GM21381 (cell line): ENCODE results near the gene ASB12.
"Not testable (repeated sequence)": the region's sequence is repeated elsewhere in the genome, so short reads cannot be mapped to it uniquely, and the experiment has no call there.

Experiments used
- ATAC-seq: cut with Tn5 transposase; IDR thresholded peaks from one replicate; pipeline ENCODE4 v1.9.1; 2021; ENCODE audit warnings: mild to moderate bottlenecking, moderate library complexity; ENCODE audit not compliant: unreplicated experiment

The ASB12 gene

GRCh38 chrX:64230123-64230970, at the start of gene ASB12:
Gene ASB12, minus strand, starts transcription at chrX:64230607. Its CDS starts 4,957 bp downstream, at chrX:64225650.
- ATAC-seq = no peak

- no peak for ATAC-seq
Measured at GRCh38 chrX:64265265-64265664, 34.9 kb upstream of the ASB12 start.

GRCh38 chrX:64229154-64229553, 1.3 kb downstream of the ASB12 start:
- ATAC-seq = no peak

- ATAC-seq = no peak
Measured at GRCh38 chrX:64218023-64218422, 12.4 kb downstream of the ASB12 start.

- not testable (repeated sequence) for ATAC-seq
Measured at GRCh38 chrX:64213989-64214388, 16.4 kb downstream of the ASB12 start.

- ATAC-seq = no peak
Measured at GRCh38 chrX:64206556-64207162, 23.7 kb downstream of the ASB12 start.

GRCh38 chrX:64205735-64206501, 24.5 kb downstream of the ASB12 start:
- peak; percentile 89 for ATAC-seq

GRCh38 chrX:64205441-64205734, 25.0 kb downstream of the ASB12 start, which contains the start of gene AMER1:
Gene AMER1, minus strand, starts transcription at chrX:64205708. Its CDS starts 12,422 bp downstream, at chrX:64193286.
- peak; percentile 38 for ATAC-seq

- ATAC-seq = peak; percentile 10
Measured at GRCh38 chrX:64204701-64205440, 25.5 kb downstream of the ASB12 start.

GRCh38 chrX:64204252-64204651, 26.2 kb downstream of the ASB12 start:
- no peak for ATAC-seq

- no peak for ATAC-seq
Measured at GRCh38 chrX:64202808-64203325, 27.5 kb downstream of the ASB12 start.

- ATAC-seq = no peak
Measured at GRCh38 chrX:64198036-64198435, 32.4 kb downstream of the ASB12 start.

GRCh38 chrX:64196606-64197005, 33.8 kb downstream of the ASB12 start:
- ATAC-seq = no peak

GRCh38 chrX:64195862-64196261, 34.5 kb downstream of the ASB12 start:
- ATAC-seq = no peak

- no peak for ATAC-seq
Measured at GRCh38 chrX:64192673-64193072, 37.7 kb downstream of the ASB12 start.

GRCh38 chrX:64192040-64192439, 38.4 kb downstream of the ASB12 start:
- no peak for ATAC-seq

GRCh38 chrX:64191281-64192010, 39.0 kb downstream of the ASB12 start:
- no peak for ATAC-seq

- ATAC-seq = no peak
Measured at GRCh38 chrX:64190136-64190740, 40.2 kb downstream of the ASB12 start.

GRCh38 chrX:64188901-64189300, 41.5 kb downstream of the ASB12 start:
- ATAC-seq = no peak

- no peak for ATAC-seq
Measured at GRCh38 chrX:64187762-64188150, 42.7 kb downstream of the ASB12 start.
